Fibroblast of upper back skin (primary cell): ENCODE data around the gene RUFY4.
"Not testable (repeated sequence)": the region's sequence is repeated elsewhere in the genome, so short reads cannot be mapped to it uniquely, and the experiment has no call there.

Experiments used
- DNase-seq: peaks from one replicate; pipeline ENCODE4 v3.0.0-alpha.2; 2013

The RUFY4 gene

GRCh38 chr2:218089259-218089658 lies 20.2 kb downstream of the RUFY4 start:
- no peak for DNase-seq

GRCh38 chr2:218091746-218092145 lies 22.7 kb downstream of the RUFY4 start:
- DNase-seq = no peak

GRCh38 chr2:218093879-218094278 lies 24.8 kb downstream of the RUFY4 start:
- DNase-seq = no peak

DNA sequence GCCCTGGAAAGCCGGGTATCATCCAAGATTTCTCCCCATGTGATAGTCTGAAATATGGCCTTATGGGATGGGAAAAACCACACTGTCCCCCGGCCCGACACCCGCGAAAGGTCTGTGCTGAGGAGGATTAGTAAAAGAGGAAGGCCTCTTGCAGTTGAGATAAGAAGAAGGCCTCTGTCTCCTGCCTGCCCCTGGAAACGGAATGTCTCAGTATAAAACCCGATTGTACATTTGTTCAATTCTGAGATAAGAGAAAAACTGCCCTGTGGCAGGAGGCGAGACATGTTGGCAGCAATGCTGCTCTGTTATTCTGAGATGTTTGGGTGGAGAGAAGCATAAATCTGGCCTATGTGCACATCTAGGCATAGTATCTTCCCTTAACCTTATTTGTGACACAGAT lies 26.8 kb downstream of the RUFY4 start:
- no peak for DNase-seq

DNA sequence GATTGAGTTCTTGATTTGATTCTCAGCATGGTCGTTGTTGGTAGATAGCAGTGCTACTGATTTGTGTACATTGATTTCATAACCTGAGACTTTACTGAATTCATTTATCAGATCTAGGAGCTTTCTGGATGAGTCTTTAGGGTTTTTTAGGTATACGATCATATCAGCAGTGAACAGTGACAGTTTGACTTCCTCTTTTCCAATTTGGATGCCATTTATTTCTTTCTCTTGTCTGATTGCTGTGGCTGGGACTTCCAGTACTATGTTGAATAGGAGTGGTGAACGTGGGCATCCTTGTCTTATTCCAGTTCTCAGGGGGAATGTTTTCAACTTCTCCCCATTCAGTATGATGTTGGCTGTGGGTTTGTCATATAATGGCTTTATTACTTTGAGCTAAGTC lies 28.9 kb downstream of the RUFY4 start:
- no peak for DNase-seq

DNA sequence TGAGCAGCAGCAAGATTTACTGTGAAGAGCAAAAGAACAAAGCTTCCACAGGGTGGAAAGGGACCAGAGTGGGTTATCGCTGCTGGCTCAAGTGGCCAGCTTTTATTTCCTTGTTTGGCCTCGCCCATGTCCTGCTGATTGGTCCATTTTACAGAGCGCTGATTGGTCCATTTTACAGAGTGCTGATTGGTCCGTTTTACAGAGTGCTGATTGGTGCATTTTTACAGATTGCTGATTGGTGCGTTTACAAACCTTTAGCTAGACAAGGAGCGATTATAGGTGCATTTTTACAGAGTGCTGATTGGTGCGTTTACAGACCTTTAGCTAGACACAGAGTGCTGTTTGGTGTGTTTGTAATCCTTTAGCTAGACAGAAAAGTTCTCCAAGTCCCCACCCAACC lies 39.8 kb downstream of the RUFY4 start:
- DNase-seq = not testable (repeated sequence)

GRCh38 chr2:218121789-218122188 lies 52.7 kb downstream of the RUFY4 start:
- not testable (repeated sequence) for DNase-seq

GRCh38 chr2:218122286-218122685 lies 53.2 kb downstream of the RUFY4 start:
- DNase-seq = not testable (repeated sequence)

GRCh38 chr2:218123986-218124385 lies 54.9 kb downstream of the RUFY4 start:
- no peak for DNase-seq

- DNase-seq = no peak
Measured at GRCh38 chr2:218125095-218125494, 56.0 kb downstream of the RUFY4 start.

- DNase-seq = no peak
Measured at GRCh38 chr2:218125626-218126080, 56.6 kb downstream of the RUFY4 start, which contains the start of gene CXCR2. TSS of gene CXCR2 (plus strand) at chr2:218126028. CDS start at chr2:218134802, 8,774 bp downstream.

GRCh38 chr2:218127929-218128455 lies 58.9 kb downstream of the RUFY4 start:
- DNase-seq = no peak

DNA sequence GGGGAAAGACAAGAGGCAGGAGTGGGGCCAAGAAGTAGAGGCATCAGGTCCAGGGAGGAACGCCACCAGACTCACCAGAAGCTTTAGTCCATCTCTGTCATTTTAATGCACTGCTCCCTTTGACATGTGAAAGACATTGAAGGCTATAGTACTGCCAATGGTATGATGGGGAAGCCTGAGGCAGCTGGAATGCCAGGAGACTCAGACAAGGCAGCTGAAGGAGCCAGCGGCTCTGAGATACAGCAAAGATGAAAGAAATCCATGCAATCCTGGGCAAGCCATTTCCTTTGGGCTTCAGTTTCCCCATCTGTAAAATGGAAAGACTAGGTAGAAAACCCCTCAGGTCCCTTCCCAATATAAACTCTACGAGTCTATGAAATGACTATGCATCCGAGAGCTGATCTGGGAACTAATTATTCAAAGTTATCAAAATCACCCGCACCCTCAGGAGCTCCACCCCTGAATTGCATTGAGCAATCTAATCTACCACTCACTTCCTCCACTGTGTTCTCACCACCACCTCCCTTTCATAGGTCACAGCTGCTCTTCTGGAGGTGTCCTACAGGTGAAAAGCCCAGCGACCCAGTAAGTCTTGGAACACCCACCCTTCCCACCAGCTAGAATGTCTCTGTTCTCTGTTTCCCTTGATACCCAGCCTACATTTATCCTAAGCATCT lies 59.9 kb downstream of the RUFY4 start:
- DNase-seq = no peak

- no peak for DNase-seq
Measured at GRCh38 chr2:218129458-218130135, 60.5 kb downstream of the RUFY4 start.

- no peak for DNase-seq
Measured at GRCh38 chr2:218130377-218130776, 61.3 kb downstream of the RUFY4 start.

GRCh38 chr2:218130822-218131221 lies 61.8 kb downstream of the RUFY4 start:
- DNase-seq = no peak

DNA sequence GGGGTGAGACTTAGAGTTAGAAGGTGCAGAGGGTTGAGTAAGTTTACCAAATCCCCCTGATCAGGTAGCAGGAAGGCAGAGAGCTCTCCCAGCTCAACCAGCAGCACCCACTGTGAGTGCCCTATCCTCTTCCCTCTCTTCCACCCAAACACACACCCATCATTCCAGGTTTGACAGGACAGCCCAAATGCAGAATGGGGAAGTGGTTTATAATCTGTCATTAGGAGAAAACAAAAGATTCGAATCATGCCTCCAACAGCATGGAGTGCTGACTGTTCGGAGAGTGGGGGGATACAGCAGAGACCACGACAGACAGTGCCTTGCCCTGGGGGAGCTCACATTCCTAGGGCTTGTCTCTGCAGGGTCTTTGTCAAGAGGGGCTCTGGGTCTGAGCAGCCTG lies 68.5 kb downstream of the RUFY4 start:
- no peak for DNase-seq

DNA sequence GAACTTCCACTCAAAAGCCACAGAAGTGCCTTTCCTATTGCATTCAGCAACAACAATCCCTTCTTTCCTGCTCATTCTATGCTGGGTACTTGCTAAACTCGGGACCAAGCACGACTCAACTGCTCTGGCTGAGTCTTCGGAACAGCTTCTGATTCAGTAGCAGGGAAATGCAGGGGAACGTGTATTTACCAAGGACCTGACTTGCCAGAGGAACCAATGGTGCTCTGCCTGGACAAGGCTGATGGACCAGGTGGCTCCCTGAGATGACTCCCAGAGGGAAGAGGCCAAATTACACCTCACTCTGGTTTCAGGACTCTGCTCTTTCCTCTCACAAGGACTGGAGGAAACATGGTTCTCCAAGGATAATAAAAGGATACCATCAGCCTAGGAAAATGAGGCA lies 69.0 kb downstream of the RUFY4 start:
- DNase-seq = no peak
